Fibroblast of lung (primary cell): ENCODE results near the gene PRKAB2. TPM values are rescaled to one million over a fixed set of nuclear protein-coding genes. Genes with fewer than 3 reads are reported as not detected.

ENCODE experiments used
- DNase-seq, 2 donors: peaks; one replicate each; pipeline versions ENCODE4 v3.0.0 to v3.0.0-alpha.2; 2010; ENCODE audit warnings: low read depth in 2 of 2
- H2AFZ ChIP-seq: 2 replicates; pipeline ENCODE4 v1.5.1; 2012; ENCODE audit warnings: low read length, control low read depth, inconsistent platforms
- H3K27ac ChIP-seq: 2 replicates; pipeline ENCODE4 v1.5.1; 2011; ENCODE audit warnings: low read length, control low read depth; ENCODE audit not compliant: insufficient read depth
- H3K27me3 ChIP-seq: 2 replicates; pipeline ENCODE4 v1.5.1; 2011; ENCODE audit warnings: mild to moderate bottlenecking, low read length; ENCODE audit not compliant: control insufficient read depth, insufficient read depth
- H3K36me3 ChIP-seq: 2 replicates; pipeline ENCODE4 v1.5.1; 2011; ENCODE audit warnings: low read length; ENCODE audit not compliant: control insufficient read depth, insufficient read depth
- H3K4me1 ChIP-seq: 2 replicates; pipeline ENCODE4 v1.5.1; 2011; ENCODE audit warnings: low read length; ENCODE audit not compliant: control insufficient read depth, insufficient read depth; ENCODE audit errors: extremely low read depth
- H3K4me2 ChIP-seq: 2 replicates; pipeline ENCODE4 v1.5.1; 2011; ENCODE audit warnings: low read length, control low read depth; ENCODE audit not compliant: insufficient read depth; ENCODE audit errors: extremely low read depth
- H3K4me3 ChIP-seq, 4 experiments: fragments of 200-600 bp in 1 of 4; sonication (generic) in 1 of 4; replicated peaks in 1 of 4; 2 replicates each; pipeline ENCODE4 v1.5.1; 2011 to 2016; ENCODE audit warnings: low read length in 4 of 4, low read depth in 3 of 4, mild to moderate bottlenecking in 3 of 4, control low read depth in 2 of 4, inconsistent platforms in 1 of 4, mixed read lengths in 1 of 4; ENCODE audit not compliant: insufficient read depth in 1 of 4; ENCODE audit errors: control extremely low read depth in 1 of 4
- H3K79me2 ChIP-seq: 2 replicates; pipeline ENCODE4 v1.5.1; 2012; ENCODE audit warnings: mild to moderate bottlenecking, low read length, inconsistent platforms; ENCODE audit not compliant: control insufficient read depth, insufficient read depth
- H3K9ac ChIP-seq: 2 replicates; pipeline ENCODE4 v1.5.1; 2011; ENCODE audit warnings: mild to moderate bottlenecking, low read length, control low read depth; ENCODE audit not compliant: insufficient read depth
- H3K9me3 ChIP-seq: 2 replicates; pipeline ENCODE4 v1.5.1; 2012; ENCODE audit warnings: low read depth, low read length; ENCODE audit not compliant: control insufficient read depth, insufficient read depth
- H4K20me1 ChIP-seq: 2 replicates; pipeline ENCODE4 v1.5.1; 2011; ENCODE audit warnings: low read length; ENCODE audit not compliant: control insufficient read depth, insufficient read depth; ENCODE audit errors: extremely low read depth
- EZH2 ChIP-seq: IDR thresholded peaks from 2 replicates; pipeline ENCODE4 v1.5.1; 2012; ENCODE audit warnings: low read length, control low read depth, mild to moderate bottlenecking; ENCODE audit errors: missing control alignments
- polyA plus RNA-seq, 2 donors: library from polyadenylated mRNA; depleted of rRNA in 1 of 2; stranded (reverse) in 1 of 2; unstranded in 1 of 2; fragments of >200 nt; gene quantifications; 2 replicates each; pipeline ENCODE4 v1.2.1, GENCODE V29; 2011 to 2012; ENCODE audit warnings: missing spikeins in 1 of 2
- total RNA-seq: library from RNA; depleted of rRNA; stranded (reverse); fragments of >200 nt; gene quantifications from 2 replicates; pipeline ENCODE4 v1.2.1, GENCODE V29; 2014
- TF ChIP-seq, protein P1 (sequence below), 2 donors: IDR thresholded peaks in 1 of 2; conservative IDR thresholded peaks in 1 of 2; 1 replicate in 1 of 2; 2 replicates in 1 of 2; pipeline ENCODE4 v1.5.1; 2011 to 2012; ENCODE audit warnings: low read length in 2 of 2, control low read depth in 1 of 2, inconsistent platforms in 1 of 2, low read depth in 1 of 2, mild to moderate bottlenecking in 1 of 2

The PRKAB2 gene
- total and polyA plus RNA-seq, 2 donors (not counting 1 experiment from before 2014, with no cell fraction given): 22.0 to 23.8 TPM

DNA sequence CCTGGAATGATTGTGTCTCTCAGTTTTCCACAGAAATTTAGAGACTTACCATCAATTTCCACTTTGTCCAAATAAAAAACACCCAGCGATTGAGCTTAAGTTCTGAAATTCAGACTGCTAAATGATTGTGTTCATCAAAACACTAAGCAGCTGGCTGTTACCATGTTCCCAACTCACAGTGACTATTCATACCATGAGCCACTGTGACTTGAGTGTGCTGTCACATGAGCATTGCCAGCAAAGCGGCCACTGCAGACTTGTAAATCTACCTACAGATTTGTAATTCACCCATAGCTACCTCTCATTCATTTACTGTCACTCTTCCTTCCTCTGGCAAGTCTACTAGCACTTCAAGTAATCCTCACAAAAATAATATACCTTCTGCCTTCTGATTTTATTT is 17.2 kb upstream of the PRKAB2 start:
- H3K9me3 ChIP-seq: no peaks in the 10 kb centered on the region
- DNase-seq: no peak
- H2AFZ ChIP-seq: no peak overlapping the region
- TF ChIP-seq, protein P1, sequence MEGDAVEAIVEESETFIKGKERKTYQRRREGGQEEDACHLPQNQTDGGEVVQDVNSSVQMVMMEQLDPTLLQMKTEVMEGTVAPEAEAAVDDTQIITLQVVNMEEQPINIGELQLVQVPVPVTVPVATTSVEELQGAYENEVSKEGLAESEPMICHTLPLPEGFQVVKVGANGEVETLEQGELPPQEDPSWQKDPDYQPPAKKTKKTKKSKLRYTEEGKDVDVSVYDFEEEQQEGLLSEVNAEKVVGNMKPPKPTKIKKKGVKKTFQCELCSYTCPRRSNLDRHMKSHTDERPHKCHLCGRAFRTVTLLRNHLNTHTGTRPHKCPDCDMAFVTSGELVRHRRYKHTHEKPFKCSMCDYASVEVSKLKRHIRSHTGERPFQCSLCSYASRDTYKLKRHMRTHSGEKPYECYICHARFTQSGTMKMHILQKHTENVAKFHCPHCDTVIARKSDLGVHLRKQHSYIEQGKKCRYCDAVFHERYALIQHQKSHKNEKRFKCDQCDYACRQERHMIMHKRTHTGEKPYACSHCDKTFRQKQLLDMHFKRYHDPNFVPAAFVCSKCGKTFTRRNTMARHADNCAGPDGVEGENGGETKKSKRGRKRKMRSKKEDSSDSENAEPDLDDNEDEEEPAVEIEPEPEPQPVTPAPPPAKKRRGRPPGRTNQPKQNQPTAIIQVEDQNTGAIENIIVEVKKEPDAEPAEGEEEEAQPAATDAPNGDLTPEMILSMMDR (conservative IDR thresholded peaks at IDR 0.05 in 1 of 2, IDR thresholded peaks at IDR 0.05 in 1 of 2; ENCODE audit: low read depth in 1 of 2, low read length in 2 of 2): no peak
- TF ChIP-seq EZH2: no peak
- H3K4me3 ChIP-seq: no peak overlapping the region
- H3K4me2 ChIP-seq: no peak overlapping the region
- H3K79me2 ChIP-seq: no peaks in the 10 kb centered on the region
- no peaks in the 10 kb centered on the region for H4K20me1 ChIP-seq
- no peak overlapping the region for H3K9ac ChIP-seq
- H3K4me1 ChIP-seq: no peaks in the 10 kb centered on the region
- H3K27me3 ChIP-seq: no peaks in the 10 kb centered on the region
- H3K27ac ChIP-seq: no peak overlapping the region
- H3K36me3 ChIP-seq: no peaks in the 10 kb centered on the region

DNA sequence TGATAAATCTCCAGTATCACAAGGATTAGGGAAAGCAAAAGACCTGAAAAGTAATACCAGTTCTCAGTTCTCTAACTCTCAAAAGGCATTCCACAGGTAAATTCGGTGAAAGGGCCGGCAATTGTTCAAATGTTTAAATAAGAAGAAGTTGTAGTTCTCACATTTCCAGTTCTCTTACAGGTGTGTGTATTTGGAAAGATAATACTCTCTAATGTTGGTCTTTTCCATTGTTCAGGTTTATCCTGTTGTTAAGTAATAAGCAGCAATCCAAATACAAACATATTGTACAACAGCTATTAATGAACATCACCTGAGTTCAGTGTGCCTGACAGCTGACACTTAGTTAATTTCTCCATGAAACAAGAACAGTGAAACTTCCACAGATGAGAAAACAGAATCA is 13.2 kb upstream of the PRKAB2 start:
- no peaks in the 10 kb centered on the region for H3K36me3 ChIP-seq
- no peak overlapping the region for H3K4me2 ChIP-seq
- no peaks in the 10 kb centered on the region for H3K79me2 ChIP-seq
- no peak overlapping the region for H3K27ac ChIP-seq
- H4K20me1 ChIP-seq: no peaks in the 10 kb centered on the region
- no peaks in the 10 kb centered on the region for H3K27me3 ChIP-seq
- H3K4me1 ChIP-seq: no peaks in the 10 kb centered on the region
- H3K9ac ChIP-seq: no peak overlapping the region
- H2AFZ ChIP-seq: no peak overlapping the region
- no peak overlapping the region for H3K4me3 ChIP-seq
- DNase-seq: no peak
- no peak for TF ChIP-seq EZH2
- TF ChIP-seq, protein P1 (conservative IDR thresholded peaks at IDR 0.05 in 1 of 2, IDR thresholded peaks at IDR 0.05 in 1 of 2; ENCODE audit: low read depth in 1 of 2, low read length in 2 of 2): no peak
- no peaks in the 10 kb centered on the region for H3K9me3 ChIP-seq

DNA sequence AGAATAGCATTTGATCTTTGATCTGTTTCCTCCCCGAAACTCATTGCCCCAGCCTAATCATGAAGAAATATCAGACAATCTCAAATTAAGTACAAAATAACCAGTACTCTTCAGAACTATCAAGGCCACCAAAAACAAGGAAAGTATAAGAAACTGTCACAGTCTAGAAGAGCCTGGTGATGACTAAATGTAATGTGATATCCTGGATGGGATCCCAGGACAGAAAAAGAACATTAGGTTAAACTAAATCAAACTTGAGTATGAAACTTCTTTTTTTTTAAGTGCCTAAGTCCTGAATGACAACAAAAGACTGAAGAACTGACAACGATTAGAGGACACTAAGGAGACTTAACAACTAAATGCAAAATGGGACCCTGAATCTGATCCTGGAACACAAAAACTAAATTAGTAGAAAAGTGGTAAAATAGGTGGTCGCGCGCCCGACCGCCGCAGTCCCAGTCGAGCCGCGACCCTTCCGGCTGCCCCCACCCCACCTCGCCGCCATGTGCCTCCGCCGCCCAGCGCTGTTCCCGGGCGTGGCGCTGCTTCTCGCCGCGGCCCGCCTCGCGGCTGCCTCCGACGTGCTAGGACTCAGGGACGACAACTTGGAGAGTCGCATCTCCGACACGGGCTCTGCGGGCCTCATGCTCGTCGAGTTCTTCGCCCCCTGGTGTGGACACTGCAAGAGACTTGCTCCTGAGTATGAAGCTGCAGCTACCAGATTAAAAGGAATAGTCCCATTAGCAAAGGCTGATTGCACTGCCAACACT is 5.5 kb upstream of the PRKAB2 start:
- H3K79me2 ChIP-seq: peaks cover 5% of the 10 kb centered on the region
- peak; percentile 57 to 85 for DNase-seq
- no peaks in the 10 kb centered on the region for H3K4me1 ChIP-seq
- H2AFZ ChIP-seq: peak overlapping the region; percentile 25
- H3K9me3 ChIP-seq: no peaks in the 10 kb centered on the region
- no peak overlapping the region for H3K9ac ChIP-seq
- no peaks in the 10 kb centered on the region for H3K36me3 ChIP-seq
- H3K27me3 ChIP-seq: no peaks in the 10 kb centered on the region
- peak overlapping the region; percentile 40 for H3K4me2 ChIP-seq
- TF ChIP-seq, protein P1 (conservative IDR thresholded peaks at IDR 0.05 in 1 of 2, IDR thresholded peaks at IDR 0.05 in 1 of 2; ENCODE audit: low read depth in 1 of 2, low read length in 2 of 2): no peak
- TF ChIP-seq EZH2: no peak
- H3K4me3 ChIP-seq: peak overlapping the region in 2 of 4 experiments; percentile 12 to 17
- H4K20me1 ChIP-seq: no peaks in the 10 kb centered on the region
- no peak overlapping the region for H3K27ac ChIP-seq
